Loucy (cell line): ENCODE measurements around the gene PRIMPOL.

Experiments
- CTCF ChIP-seq: fragments of 200-600 bp; sonication (generic); conservative IDR thresholded peaks from 2 replicates; pipeline ENCODE4 v1.5.1; 2014; ENCODE audit warnings: mild to moderate bottlenecking, antibody characterized with exemption, low read length
- EZH2phosphoT487 ChIP-seq: fragments of 200-600 bp; IDR thresholded peaks from 2 replicates; pipeline ENCODE4 v1.6.1; 2018; ENCODE audit warnings: antibody characterized with exemption, mild to moderate bottlenecking, moderate library complexity, borderline replicate concordance

- no peak for TF ChIP-seq CTCF
- TF ChIP-seq EZH2phosphoT487: no peak
Observed at GRCh38 chr4:184668096-184668495, 18.6 kb downstream of the PRIMPOL start.
